ENCODE results near the gene KIF5C. TPM values are rescaled to one million over a fixed set of nuclear protein-coding genes. Genes with fewer than 3 reads are reported as not detected.

The KIF5C gene
- total RNA-seq, 6 donors from 2014 or later, result 0.44 to 1.6 (median 0.85) TPM

DNA sequence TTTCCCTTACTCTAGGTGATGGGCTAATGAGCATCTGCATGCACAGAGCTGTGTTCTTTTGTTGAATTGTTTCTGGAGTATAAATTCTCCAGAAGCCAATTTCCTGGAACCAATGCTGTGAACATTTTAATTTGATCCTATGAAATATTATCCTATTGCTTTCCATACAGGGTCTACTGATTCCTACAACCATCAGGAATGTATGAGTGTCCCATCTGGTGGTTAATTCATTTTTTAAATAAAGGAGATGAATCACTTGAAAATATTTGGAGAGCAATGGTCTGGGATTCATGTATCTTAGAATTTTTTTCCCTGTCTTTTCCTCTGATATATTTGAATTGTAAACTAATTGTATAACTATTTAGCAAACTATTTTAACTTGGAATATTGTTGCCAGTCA is 14.0 kb downstream of the KIF5C start:
- Histone ChIP-seq H3K36me3 (no peaks in the 10 kb centered on the region), H3K4me3 (no peak overlapping the region), H3K4me1 (peaks cover 10 to 14% (median 13%) of the 10 kb centered on the region in 4 donors), H3K27ac (no peak overlapping the region), H3K27me3 (peaks cover 0 to 11% (median 5%) of the 10 kb centered on the region in 4 donors), H3K9me3 (peaks cover 0 to 15% (median 6%) of the 10 kb centered on the region in 4 donors)
- ATAC-seq (ENCODE audit: low FRiP score in 2 of 2) (no peak), DNase-seq (no peak)
- TF ChIP-seq, protein P1, sequence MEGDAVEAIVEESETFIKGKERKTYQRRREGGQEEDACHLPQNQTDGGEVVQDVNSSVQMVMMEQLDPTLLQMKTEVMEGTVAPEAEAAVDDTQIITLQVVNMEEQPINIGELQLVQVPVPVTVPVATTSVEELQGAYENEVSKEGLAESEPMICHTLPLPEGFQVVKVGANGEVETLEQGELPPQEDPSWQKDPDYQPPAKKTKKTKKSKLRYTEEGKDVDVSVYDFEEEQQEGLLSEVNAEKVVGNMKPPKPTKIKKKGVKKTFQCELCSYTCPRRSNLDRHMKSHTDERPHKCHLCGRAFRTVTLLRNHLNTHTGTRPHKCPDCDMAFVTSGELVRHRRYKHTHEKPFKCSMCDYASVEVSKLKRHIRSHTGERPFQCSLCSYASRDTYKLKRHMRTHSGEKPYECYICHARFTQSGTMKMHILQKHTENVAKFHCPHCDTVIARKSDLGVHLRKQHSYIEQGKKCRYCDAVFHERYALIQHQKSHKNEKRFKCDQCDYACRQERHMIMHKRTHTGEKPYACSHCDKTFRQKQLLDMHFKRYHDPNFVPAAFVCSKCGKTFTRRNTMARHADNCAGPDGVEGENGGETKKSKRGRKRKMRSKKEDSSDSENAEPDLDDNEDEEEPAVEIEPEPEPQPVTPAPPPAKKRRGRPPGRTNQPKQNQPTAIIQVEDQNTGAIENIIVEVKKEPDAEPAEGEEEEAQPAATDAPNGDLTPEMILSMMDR (IDR thresholded peaks at IDR 0.05), result no peak
- no peak for TF ChIP-seq POLR2A (IDR thresholded peaks at IDR 0.05)
- TF ChIP-seq POLR2AphosphoS5 (IDR thresholded peaks at IDR 0.05), result no peak
- TF ChIP-seq EP300 (IDR thresholded peaks at IDR 0.05), result no peak

DNA sequence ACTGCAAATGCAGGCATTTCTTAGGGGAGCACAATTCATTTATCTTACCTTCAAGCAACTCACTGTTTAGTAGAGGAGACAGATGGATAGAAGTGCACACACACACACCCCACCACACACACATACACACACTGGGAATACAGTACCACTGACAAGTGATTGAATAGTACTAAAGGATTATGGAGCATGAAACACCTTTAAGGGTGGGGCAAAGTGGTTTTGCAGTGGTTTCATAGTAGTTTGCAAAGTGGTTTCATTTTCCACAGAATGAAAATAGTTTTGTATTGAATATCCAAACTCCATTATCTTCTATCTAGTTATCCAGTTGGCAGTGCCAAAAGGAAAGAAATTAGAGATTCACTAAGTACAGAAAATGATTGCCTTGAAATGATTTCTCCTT is 18.9 kb downstream of the KIF5C start:
- Histone ChIP-seq H3K36me3 (no peaks in the 10 kb centered on the region), H3K4me3 (no peak overlapping the region), H3K27ac (no peak overlapping the region), H3K27me3 (no peaks in the 10 kb centered on the region), H3K4me1 (no peaks in the 10 kb centered on the region), H3K9me3 (peaks cover 0 to 15% (median 6%) of the 10 kb centered on the region in 4 donors)
- no peak for DNase-seq
- TF ChIP-seq EP300 (IDR thresholded peaks at IDR 0.05), result no peak
- TF ChIP-seq POLR2AphosphoS5 (IDR thresholded peaks at IDR 0.05), result no peak
- no peak for TF ChIP-seq POLR2A (IDR thresholded peaks at IDR 0.05)
- no peak for ATAC-seq (ENCODE audit: low FRiP score in 2 of 2)

DNA sequence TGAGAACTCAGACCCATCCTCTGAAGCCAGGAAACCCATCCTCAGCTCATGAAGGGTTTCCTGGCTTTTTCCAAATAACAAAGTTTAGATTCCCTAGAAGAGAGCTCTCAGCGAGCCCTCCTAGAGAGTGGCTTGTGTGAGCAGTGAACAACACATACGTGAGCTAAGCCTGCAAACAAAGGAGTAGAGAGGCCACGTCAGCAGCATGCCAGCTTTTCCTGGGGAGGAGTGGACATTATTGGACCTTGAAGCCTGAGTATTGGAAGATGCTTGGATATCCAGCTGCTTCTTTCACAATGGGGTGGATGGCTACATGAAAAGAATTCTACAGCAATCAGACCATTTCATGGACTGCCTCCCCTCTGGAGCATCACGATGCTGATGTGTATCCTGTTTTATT is 21.1 kb downstream of the KIF5C start:
- 63 to 79% methylated on average over 1 to 4 of the region's 4 CpGs for WGBS, 2 donors
- TF ChIP-seq, protein P1 (IDR thresholded peaks at IDR 0.05), result no peak
- no peak for TF ChIP-seq POLR2AphosphoS5 (IDR thresholded peaks at IDR 0.05)
- TF ChIP-seq EP300 (IDR thresholded peaks at IDR 0.05), result no peak
- no peak for TF ChIP-seq POLR2A (IDR thresholded peaks at IDR 0.05)

DNA sequence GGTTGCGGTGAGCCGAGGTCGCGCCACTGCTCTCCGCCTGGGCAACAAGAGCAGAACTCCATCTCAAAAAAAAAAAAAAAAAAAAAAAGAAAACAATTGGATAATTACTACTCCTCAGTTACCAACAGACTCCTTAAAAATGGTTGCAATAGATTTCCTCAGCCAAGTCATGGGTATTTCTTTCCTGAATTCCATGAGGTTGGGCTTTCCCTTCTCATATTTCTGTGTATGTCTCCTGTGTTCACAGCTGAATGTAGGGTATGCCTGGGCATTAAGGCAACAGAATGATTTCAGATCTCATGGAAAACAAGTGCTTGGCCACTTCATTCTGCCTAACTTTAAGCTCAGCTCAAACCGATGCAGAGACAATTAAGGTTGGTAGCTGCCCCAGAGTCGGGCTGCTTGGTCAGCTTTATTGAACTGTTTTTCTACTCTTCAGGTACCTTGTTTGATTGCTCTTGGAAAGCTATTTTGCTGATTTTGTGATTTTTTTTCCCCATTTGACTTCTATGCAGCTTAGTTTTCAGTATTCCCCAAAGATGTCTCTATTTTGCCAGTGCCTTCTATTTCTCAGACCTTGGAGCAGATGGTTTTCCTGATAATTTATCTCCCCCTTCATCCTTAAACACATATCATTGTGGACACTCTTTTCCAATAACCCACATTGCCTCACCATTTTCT is 24.8 kb downstream of the KIF5C start:
- 93 to 99% methylated on average over 7 of the region's 7 CpGs for WGBS, 2 donors
- TF ChIP-seq, protein P1 (IDR thresholded peaks at IDR 0.05), result no peak
- H3K27ac ChIP-seq, result no peak overlapping the region
- no peak for ATAC-seq (ENCODE audit: low FRiP score in 2 of 2)
- no peaks in the 10 kb centered on the region for H3K4me1 ChIP-seq
- DNase-seq, result peak in 1 of 2 donors; percentile 31
- no peaks in the 10 kb centered on the region for H3K36me3 ChIP-seq
- no peak overlapping the region for H3K4me3 ChIP-seq
- no peaks in the 10 kb centered on the region for H3K9me3 ChIP-seq
- H3K27me3 ChIP-seq, result no peaks in the 10 kb centered on the region

More for the DNA sequence above, 21.1 kb downstream of the KIF5C start:
- ATAC-seq (ENCODE audit: low FRiP score in 2 of 2) (no peak), DNase-seq (no peak)
- Histone ChIP-seq H3K27me3 (no peaks in the 10 kb centered on the region), H3K9me3 (peaks cover 0 to 15% (median 6%) of the 10 kb centered on the region in 4 donors), H3K4me1 (no peaks in the 10 kb centered on the region), H3K36me3 (no peaks in the 10 kb centered on the region), H3K27ac (no peak overlapping the region), H3K4me3 (no peak overlapping the region)

DNA sequence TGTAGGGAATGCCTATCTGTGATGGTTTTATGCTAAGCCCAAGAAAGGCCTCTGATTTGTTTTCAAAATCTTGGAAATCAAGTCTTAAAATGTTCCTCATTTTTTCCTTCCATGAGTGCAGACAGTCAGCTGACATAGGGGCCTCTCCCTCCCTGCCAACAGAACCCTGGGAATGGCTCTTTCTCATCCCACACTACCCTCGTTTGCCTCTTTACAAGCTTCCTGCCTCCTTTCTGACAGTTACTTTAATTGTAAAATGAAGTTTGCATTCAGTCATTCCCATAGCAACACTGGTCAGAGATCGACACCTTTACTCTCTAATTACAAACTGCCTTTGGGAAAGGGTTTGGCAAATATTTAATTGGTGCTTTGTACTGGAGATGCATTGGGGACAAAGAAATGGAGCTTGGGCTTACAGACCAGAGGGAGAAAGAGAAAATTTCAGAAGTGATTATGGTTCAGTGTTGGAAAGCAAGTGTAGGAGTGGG is 25.4 kb downstream of the KIF5C start:
- 82 to 84% methylated on average over 2 of the region's 2 CpGs for WGBS, 2 donors
- no peak for TF ChIP-seq POLR2AphosphoS5 (IDR thresholded peaks at IDR 0.05)
- TF ChIP-seq, protein P1 (IDR thresholded peaks at IDR 0.05), result no peak
- no peak for TF ChIP-seq EP300 (IDR thresholded peaks at IDR 0.05)
- TF ChIP-seq POLR2A (IDR thresholded peaks at IDR 0.05), result no peak
- no peak for ATAC-seq (ENCODE audit: low FRiP score in 2 of 2)

More for the DNA sequence above, 25.4 kb downstream of the KIF5C start:
- Histone ChIP-seq H3K4me3 (no peak overlapping the region), H3K9me3 (no peaks in the 10 kb centered on the region), H3K4me1 (no peaks in the 10 kb centered on the region), H3K27ac (no peak overlapping the region), H3K27me3 (no peaks in the 10 kb centered on the region), H3K36me3 (no peaks in the 10 kb centered on the region)
- DNase-seq, result no peak
